ENCODE measurements around the gene C1QTNF9. TPM values are rescaled to one million over a fixed set of nuclear protein-coding genes. Genes with fewer than 3 reads are reported as not detected.

Gene C1QTNF9
- total RNA-seq, 1 donor from 2014 or later, result not detected

- no peak for TF ChIP-seq CTCF (IDR thresholded peaks at IDR 0.05; ENCODE audit: unreplicated experiment)
- Mint-ChIP-seq H3K27ac (no peak overlapping the region), H3K4me1 (ENCODE audit: low read depth) (no peaks in the 10 kb centered on the region), H3K9me3 (ENCODE audit: low read depth) (no peaks in the 10 kb centered on the region), H3K4me3 (ENCODE audit: low read depth) (no peak overlapping the region), H3K27me3 (no peaks in the 10 kb centered on the region), H3K36me3 (ENCODE audit: insufficient read depth) (peaks cover 19% of the 10 kb centered on the region)
- no peak for DNase-seq (ENCODE audit: low spot score, unreplicated experiment)
Observed at GRCh38 chr13:24290280-24290932, 19.0 kb upstream of the C1QTNF9 start.

- Mint-ChIP-seq H3K27ac (no peak overlapping the region), H3K36me3 (ENCODE audit: insufficient read depth) (peaks cover 31% of the 10 kb centered on the region), H3K4me1 (ENCODE audit: low read depth) (no peaks in the 10 kb centered on the region)
Observed at GRCh38 chr13:24292481-24292880, 16.9 kb upstream of the C1QTNF9 start.

GRCh38 chr13:24293746-24294145 is 15.6 kb upstream of the C1QTNF9 start:
- Mint-ChIP-seq H3K27me3 (no peaks in the 10 kb centered on the region), H3K4me3 (ENCODE audit: low read depth) (no peak overlapping the region), H3K9me3 (ENCODE audit: low read depth) (no peaks in the 10 kb centered on the region), H3K27ac (no peak overlapping the region), H3K4me1 (ENCODE audit: low read depth) (no peaks in the 10 kb centered on the region), H3K36me3 (ENCODE audit: insufficient read depth) (peaks cover 34% of the 10 kb centered on the region)
- DNase-seq (ENCODE audit: low spot score, unreplicated experiment), result no peak
- TF ChIP-seq CTCF (IDR thresholded peaks at IDR 0.05; ENCODE audit: unreplicated experiment), result no peak

More at GRCh38 chr13:24292481-24292880, 16.9 kb upstream of the C1QTNF9 start:
- DNase-seq (ENCODE audit: low spot score, unreplicated experiment), result no peak
- Mint-ChIP-seq H3K9me3 (ENCODE audit: low read depth) (no peaks in the 10 kb centered on the region), H3K27me3 (no peaks in the 10 kb centered on the region), H3K4me3 (ENCODE audit: low read depth) (no peak overlapping the region)
- no peak for TF ChIP-seq CTCF (IDR thresholded peaks at IDR 0.05; ENCODE audit: unreplicated experiment)

GRCh38 chr13:24299488-24300114 is 9.8 kb upstream of the C1QTNF9 start:
- H3K27ac Mint-ChIP-seq, result no peak overlapping the region

GRCh38 chr13:24301434-24301833 is 7.9 kb upstream of the C1QTNF9 start:
- H3K27me3 Mint-ChIP-seq, result peaks cover 5% of the 10 kb centered on the region
- no peak overlapping the region for H3K27ac Mint-ChIP-seq
- H3K4me3 Mint-ChIP-seq (ENCODE audit: low read depth), result no peak overlapping the region
- H3K4me1 Mint-ChIP-seq (ENCODE audit: low read depth), result peaks cover 3% of the 10 kb centered on the region
- no peak for DNase-seq (ENCODE audit: low spot score, unreplicated experiment)
- peaks cover 36% of the 10 kb centered on the region for H3K36me3 Mint-ChIP-seq (ENCODE audit: insufficient read depth)
- no peaks in the 10 kb centered on the region for H3K9me3 Mint-ChIP-seq (ENCODE audit: low read depth)
- no peak for TF ChIP-seq CTCF (IDR thresholded peaks at IDR 0.05; ENCODE audit: unreplicated experiment)

More at GRCh38 chr13:24299488-24300114, 9.8 kb upstream of the C1QTNF9 start:
- TF ChIP-seq CTCF (IDR thresholded peaks at IDR 0.05; ENCODE audit: unreplicated experiment), result no peak
- no peaks in the 10 kb centered on the region for H3K4me1 Mint-ChIP-seq (ENCODE audit: low read depth)
- peaks cover 38% of the 10 kb centered on the region for H3K36me3 Mint-ChIP-seq (ENCODE audit: insufficient read depth)
- no peak for DNase-seq (ENCODE audit: low spot score, unreplicated experiment)
- no peaks in the 10 kb centered on the region for H3K9me3 Mint-ChIP-seq (ENCODE audit: low read depth)
- no peak overlapping the region for H3K4me3 Mint-ChIP-seq (ENCODE audit: low read depth)
- H3K27me3 Mint-ChIP-seq, result no peaks in the 10 kb centered on the region
